ENCODE results near the gene YBEY.

- TF ChIP-seq, protein P1, sequence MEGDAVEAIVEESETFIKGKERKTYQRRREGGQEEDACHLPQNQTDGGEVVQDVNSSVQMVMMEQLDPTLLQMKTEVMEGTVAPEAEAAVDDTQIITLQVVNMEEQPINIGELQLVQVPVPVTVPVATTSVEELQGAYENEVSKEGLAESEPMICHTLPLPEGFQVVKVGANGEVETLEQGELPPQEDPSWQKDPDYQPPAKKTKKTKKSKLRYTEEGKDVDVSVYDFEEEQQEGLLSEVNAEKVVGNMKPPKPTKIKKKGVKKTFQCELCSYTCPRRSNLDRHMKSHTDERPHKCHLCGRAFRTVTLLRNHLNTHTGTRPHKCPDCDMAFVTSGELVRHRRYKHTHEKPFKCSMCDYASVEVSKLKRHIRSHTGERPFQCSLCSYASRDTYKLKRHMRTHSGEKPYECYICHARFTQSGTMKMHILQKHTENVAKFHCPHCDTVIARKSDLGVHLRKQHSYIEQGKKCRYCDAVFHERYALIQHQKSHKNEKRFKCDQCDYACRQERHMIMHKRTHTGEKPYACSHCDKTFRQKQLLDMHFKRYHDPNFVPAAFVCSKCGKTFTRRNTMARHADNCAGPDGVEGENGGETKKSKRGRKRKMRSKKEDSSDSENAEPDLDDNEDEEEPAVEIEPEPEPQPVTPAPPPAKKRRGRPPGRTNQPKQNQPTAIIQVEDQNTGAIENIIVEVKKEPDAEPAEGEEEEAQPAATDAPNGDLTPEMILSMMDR (conservative IDR thresholded peaks at IDR 0.05; ENCODE audit: low read length) = no peak
- no peak for TF ChIP-seq EZH2phosphoT487 (IDR thresholded peaks at IDR 0.05; ENCODE audit: borderline replicate concordance)
These were observed 10.0 kb downstream of the YBEY start for GRCh38 chr21:46295996-46296752.
